OCI-LY1 (cell line): ENCODE results near the gene FBXO41.

Experiments used
- CTCF ChIP-seq: fragments of 200-600 bp; sonication (generic), shearing (Covaris generic); IDR thresholded peaks from 2 replicates; pipeline ENCODE4 v1.5.1; 2017; ENCODE audit warnings: mild to moderate bottlenecking, antibody characterized with exemption, low read length, moderate library complexity, mixed read lengths
- EZH2 ChIP-seq: fragments of 200-600 bp; sonication (generic), shearing (Covaris generic); IDR thresholded peaks from 2 replicates; pipeline ENCODE4 v1.8.0; 2017; ENCODE audit warnings: borderline replicate concordance, mixed run types, mild to moderate bottlenecking, antibody characterized with exemption, low read length, moderate library complexity, mixed read lengths

GRCh38 chr2:73268366-73268829 lies 15.9 kb downstream of the FBXO41 start:
- TF ChIP-seq CTCF = no peak
- no peak for TF ChIP-seq EZH2
